ENCODE results near the gene LTBP3. TPM values are rescaled to one million over a fixed set of nuclear protein-coding genes. Genes with fewer than 3 reads are reported as not detected.

The LTBP3 gene
- total RNA-seq, 4 donors from 2014 or later, result 48.7 to 467 (median 140) TPM

DNA sequence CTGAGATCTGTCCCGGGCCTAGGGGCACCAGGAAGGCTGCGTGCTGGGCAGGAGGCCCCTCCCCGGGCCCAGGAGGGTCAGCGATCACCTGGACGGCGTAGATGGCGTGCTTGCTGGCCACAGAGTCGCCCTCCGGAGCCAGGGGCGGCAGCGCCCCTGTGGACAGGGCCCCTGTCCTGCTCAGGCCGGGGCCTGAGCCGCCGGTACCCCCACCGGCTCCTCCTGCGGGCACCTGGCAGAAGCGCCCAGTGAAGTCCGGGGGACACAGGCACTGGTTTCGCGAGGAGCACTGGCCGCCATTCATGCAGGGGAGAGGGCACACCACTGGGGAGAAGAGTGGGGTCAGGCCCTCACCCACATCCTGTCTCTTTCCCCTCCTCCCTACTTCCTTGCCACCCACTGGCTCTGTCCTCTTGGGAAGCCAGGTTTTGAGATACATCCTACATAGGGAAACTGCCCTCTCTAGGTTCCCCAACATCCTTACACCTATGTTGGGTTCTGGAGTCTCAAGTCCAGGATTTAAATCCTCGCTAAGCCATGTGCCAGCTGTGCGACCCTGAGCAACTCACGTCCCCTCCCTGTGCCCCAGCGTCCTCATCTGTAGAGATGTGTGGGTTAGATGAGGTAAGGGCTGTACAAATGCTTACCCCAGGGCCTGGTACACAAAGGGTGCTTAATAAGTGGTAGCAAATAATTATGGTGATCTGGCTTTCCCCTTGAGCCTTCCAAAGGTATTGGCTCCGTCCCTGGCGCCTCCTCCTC lies 3.9 kb downstream of the LTBP3 start:
- 77 to 79% methylated on average over 4 to 26 of the region's 27 CpGs for WGBS, 2 donors (ENCODE audit: low coverage in 1 of 2)
- TF ChIP-seq POLR2AphosphoS5 (IDR thresholded peaks at IDR 0.05), result no peak
- TF ChIP-seq POLR2A (IDR thresholded peaks at IDR 0.05), result no peak
- TF ChIP-seq, protein P1, sequence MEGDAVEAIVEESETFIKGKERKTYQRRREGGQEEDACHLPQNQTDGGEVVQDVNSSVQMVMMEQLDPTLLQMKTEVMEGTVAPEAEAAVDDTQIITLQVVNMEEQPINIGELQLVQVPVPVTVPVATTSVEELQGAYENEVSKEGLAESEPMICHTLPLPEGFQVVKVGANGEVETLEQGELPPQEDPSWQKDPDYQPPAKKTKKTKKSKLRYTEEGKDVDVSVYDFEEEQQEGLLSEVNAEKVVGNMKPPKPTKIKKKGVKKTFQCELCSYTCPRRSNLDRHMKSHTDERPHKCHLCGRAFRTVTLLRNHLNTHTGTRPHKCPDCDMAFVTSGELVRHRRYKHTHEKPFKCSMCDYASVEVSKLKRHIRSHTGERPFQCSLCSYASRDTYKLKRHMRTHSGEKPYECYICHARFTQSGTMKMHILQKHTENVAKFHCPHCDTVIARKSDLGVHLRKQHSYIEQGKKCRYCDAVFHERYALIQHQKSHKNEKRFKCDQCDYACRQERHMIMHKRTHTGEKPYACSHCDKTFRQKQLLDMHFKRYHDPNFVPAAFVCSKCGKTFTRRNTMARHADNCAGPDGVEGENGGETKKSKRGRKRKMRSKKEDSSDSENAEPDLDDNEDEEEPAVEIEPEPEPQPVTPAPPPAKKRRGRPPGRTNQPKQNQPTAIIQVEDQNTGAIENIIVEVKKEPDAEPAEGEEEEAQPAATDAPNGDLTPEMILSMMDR (IDR thresholded peaks at IDR 0.05), result no peak
- no peak for TF ChIP-seq EP300 (IDR thresholded peaks at IDR 0.05; ENCODE audit: low read depth)
- peak overlapping the region in 1 of 4 donors; percentile 22 for H3K27ac ChIP-seq
- H3K9me3 ChIP-seq, result no peaks in the 10 kb centered on the region
- DNase-seq, result no peak
- no peaks in the 10 kb centered on the region for H3K27me3 ChIP-seq
- in situ Hi-C loops (cut with MboI; ENCODE audit: low pct_ligation_motif_present in 1 of 4, low pct_unique_long_range_greater_than_20kb in 1 of 4, low sequenced_read_pairs in 3 of 4), result no loop called here
- peaks cover 15 to 65% (median 45%) of the 10 kb centered on the region in 4 donors for H3K4me1 ChIP-seq
- intact Hi-C loops (cut with DNase I; ENCODE audit: low total_unique reads), result no loop called here
- H3K4me3 ChIP-seq, result no peak overlapping the region
- no peaks in the 10 kb centered on the region for H3K36me3 ChIP-seq

DNA sequence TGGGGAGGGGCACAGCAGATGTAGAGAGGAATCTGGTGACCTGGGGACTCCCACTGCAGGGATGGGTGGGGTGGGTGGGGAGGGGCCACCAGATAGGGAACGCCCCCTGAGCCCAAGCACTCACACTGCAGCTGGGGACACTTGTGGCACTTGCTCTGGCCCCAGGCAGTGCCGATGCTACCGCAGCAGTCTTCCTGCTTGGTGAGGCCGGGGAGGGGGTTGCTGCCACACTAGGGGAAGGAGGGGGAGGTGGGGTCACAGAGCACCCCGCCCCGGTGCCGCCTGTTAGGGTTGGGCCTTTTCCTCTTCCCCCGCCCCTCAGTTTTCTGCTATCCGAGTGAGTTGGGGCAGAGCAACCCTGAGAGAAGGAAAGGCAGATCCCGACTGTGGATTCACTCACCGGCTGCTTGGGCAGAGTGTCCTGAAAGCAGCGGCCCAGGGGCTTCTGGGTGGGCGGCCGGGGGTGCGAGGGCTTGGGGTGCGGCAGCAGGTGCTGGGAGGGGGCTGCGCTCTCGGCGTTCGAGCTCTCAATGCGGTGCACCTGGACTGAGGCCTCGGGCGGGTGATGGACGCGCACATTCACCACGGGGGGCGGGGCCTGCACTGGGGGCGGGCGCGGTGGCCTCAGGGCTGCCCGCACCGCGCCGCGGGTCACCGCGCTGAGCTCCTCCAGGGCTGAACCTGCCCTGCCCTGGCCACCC lies 4.7 kb downstream of the LTBP3 start:
- in situ Hi-C loops (cut with MboI; ENCODE audit: low pct_ligation_motif_present in 1 of 4, low pct_unique_long_range_greater_than_20kb in 1 of 4, low sequenced_read_pairs in 3 of 4), result no loop called here
- Histone ChIP-seq H3K36me3 (no peaks in the 10 kb centered on the region), H3K4me3 (no peak overlapping the region), H3K4me1 (peaks cover 7 to 58% (median 37%) of the 10 kb centered on the region in 4 donors), H3K9me3 (no peaks in the 10 kb centered on the region), H3K27me3 (no peaks in the 10 kb centered on the region), H3K27ac (peak overlapping the region in 1 of 4 donors; percentile 22)
- 67% methylated on average over 23 of the region's 37 CpGs; no CpG with 5 or more reads in 1 of the 2 donors for WGBS, 2 donors (ENCODE audit: low coverage in 1 of 2)
- peak; percentile 52 for DNase-seq
- intact Hi-C loops (cut with DNase I; ENCODE audit: low total_unique reads), result no loop called here
- TF ChIP-seq POLR2A (IDR thresholded peaks at IDR 0.05) (no peak), POLR2AphosphoS5 (IDR thresholded peaks at IDR 0.05) (no peak), EP300 (IDR thresholded peaks at IDR 0.05; ENCODE audit: low read depth) (no peak)
- TF ChIP-seq, protein P1 (IDR thresholded peaks at IDR 0.05), result no peak

DNA sequence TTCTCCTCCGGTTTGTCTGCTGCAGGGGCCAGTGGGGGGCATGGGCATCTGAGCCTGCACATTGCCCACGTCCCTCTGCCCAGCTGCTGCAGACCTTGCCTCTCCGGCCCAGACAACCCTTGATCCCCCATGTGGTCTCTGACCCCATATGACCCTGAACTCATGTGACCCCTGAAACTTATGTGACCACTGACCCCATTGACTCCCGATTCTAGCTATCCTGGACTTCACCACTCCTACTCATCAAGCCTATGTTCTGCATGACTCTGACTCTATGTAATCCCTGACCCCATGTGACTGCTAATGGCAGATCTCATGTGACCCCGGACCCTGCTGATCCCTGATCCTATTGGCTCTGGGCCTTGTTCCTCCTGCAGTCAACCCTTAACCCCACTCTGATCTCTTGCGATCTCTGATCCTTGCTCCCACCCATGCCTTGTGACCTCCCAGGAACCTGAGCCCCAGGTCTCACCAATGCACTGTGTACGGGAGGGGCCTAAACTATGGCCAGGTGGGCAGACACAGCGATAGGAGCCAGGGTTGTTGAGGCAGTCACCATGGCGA lies 5.7 kb downstream of the LTBP3 start:
- Histone ChIP-seq H3K27me3 (no peaks in the 10 kb centered on the region), H3K27ac (peak overlapping the region in 1 of 4 donors; percentile 83), H3K9me3 (no peaks in the 10 kb centered on the region), H3K36me3 (no peaks in the 10 kb centered on the region), H3K4me3 (no peak overlapping the region), H3K4me1 (peaks cover 7 to 55% (median 35%) of the 10 kb centered on the region in 4 donors)
- no peak for DNase-seq
- intact Hi-C loops (cut with DNase I; ENCODE audit: low total_unique reads) (no loop called here), in situ Hi-C loops (cut with MboI; ENCODE audit: low pct_ligation_motif_present in 1 of 4, low pct_unique_long_range_greater_than_20kb in 1 of 4, low sequenced_read_pairs in 3 of 4) (no loop called here)
- WGBS, 2 donors (ENCODE audit: low coverage in 1 of 2), result 75% methylated on average over 9 of the region's 9 CpGs; no CpG with 5 or more reads in 1 of the 2 donors
- TF ChIP-seq, protein P1 (IDR thresholded peaks at IDR 0.05), result peak in 1 of 5 experiments; percentile 2
- TF ChIP-seq POLR2AphosphoS5 (IDR thresholded peaks at IDR 0.05), result no peak
- no peak for TF ChIP-seq EP300 (IDR thresholded peaks at IDR 0.05; ENCODE audit: low read depth)

Data from transverse colon (tissue), 4 donors.